Measurements from ENCODE around the gene MAPKAP1.

- TF ChIP-seq CTCF (conservative IDR thresholded peaks at IDR 0.05; ENCODE audit: low read depth in 2 of 2) (no peak), EZH2 (IDR thresholded peaks at IDR 0.05; ENCODE audit: low read depth, unreplicated experiment) (no peak), JUNB (IDR thresholded peaks at IDR 0.05; ENCODE audit: unreplicated experiment) (no peak), REST (IDR thresholded peaks at IDR 0.05; ENCODE audit: unreplicated experiment) (no peak), POLR2AphosphoS5 (IDR thresholded peaks at IDR 0.05; ENCODE audit: low read depth) (no peak), NANOG (IDR thresholded peaks at IDR 0.05; ENCODE audit: borderline replicate concordance) (no peak), CREB1 (CRISPR knock-in tag; IDR thresholded peaks at IDR 0.05; ENCODE audit: low read depth) (no peak), EZH2phosphoT487 (IDR thresholded peaks at IDR 0.05; ENCODE audit: unreplicated experiment) (no peak), ZNF114 (CRISPR knock-in tag; IDR thresholded peaks at IDR 0.05) (no peak), ZNF331 (CRISPR knock-in tag; IDR thresholded peaks at IDR 0.05; ENCODE audit: low read depth) (no peak), ETS1 (IDR thresholded peaks at IDR 0.05) (no peak), STAT1 (IDR thresholded peaks at IDR 0.05; ENCODE audit: unreplicated experiment) (no peak), ZNF462 (CRISPR knock-in tag; IDR thresholded peaks at IDR 0.05) (no peak)
Observed at GRCh38 chr9:125594223-125594610, 112.8 kb downstream of the MAPKAP1 start.

Data from GM23338 (cell line).